Stimulated activated CD8-positive, alpha-beta memory T cell treated with anti-CD3 and anti-CD28 coated beads, Interleukin-7, amount 100 ng/mL, for 24 hours (primary cell): ENCODE results near the gene ZIC2.

Source experiments
- DNase-seq: peaks from one replicate; pipeline ENCODE4 v3.0.0-alpha.2; 2020; ENCODE audit warnings: low read depth

Gene ZIC2

DNA sequence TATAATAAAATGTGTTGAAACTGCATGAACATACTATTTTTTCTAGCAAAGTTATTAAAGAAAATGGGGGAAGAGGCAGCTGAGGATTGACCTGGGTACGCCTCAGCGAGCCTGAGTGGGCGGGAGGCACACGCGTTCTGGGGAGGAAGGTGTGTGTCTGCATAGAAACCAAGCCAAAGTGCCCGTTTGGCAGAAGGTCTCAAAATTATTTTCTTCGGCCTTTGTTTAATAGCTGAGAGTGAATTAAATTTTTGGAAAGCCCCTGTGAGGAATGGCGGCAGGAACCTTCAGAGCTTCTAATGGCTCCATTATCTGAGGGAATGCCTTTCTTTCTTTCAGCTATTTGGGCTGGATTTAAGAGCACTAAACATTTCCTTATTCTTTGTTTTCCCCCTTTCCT is 5.2 kb downstream of the ZIC2 start:
- no peak for DNase-seq

DNA sequence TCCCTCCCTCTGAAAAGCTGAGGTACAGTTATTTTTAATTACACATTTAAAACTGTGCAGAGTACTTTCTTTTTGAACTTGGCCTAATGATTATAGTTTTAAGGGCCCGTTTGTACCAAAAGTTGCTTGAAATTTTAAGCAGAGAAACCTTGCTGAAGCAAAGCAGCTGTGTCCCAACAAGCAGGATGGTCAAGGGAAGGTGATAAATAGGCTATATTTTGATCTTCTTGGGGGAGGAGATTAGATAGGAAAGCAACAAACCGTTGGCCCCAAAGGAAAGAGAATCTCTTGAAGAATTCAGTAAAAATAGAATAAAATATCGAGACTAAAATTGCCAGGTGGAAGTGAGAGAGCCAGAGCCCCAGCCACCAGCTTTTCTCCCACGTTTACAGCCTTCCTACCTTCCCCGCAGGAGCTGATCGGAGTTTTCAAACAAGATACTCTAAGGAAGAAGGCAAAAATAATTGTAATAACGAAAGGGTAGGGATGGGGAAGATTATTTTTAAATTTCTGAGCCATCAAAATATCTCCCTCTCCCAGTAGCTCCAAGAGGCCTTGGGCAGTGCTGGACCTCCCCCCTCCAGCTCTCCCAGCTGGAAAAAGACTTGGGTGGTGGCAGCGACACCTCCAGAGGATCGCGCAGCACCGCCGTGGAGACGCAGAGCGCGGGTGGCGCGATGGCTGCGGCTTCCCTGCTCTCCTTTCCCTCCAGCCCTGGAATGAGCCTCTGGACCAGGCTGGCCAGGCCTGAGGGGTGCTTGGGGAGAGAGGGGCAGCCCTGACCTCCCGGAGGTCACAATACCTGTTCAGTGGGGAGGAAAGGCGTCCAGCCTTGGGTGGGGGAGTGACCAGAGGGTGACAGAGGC is 5.8 kb downstream of the ZIC2 start:
- DNase-seq: no peak

DNA sequence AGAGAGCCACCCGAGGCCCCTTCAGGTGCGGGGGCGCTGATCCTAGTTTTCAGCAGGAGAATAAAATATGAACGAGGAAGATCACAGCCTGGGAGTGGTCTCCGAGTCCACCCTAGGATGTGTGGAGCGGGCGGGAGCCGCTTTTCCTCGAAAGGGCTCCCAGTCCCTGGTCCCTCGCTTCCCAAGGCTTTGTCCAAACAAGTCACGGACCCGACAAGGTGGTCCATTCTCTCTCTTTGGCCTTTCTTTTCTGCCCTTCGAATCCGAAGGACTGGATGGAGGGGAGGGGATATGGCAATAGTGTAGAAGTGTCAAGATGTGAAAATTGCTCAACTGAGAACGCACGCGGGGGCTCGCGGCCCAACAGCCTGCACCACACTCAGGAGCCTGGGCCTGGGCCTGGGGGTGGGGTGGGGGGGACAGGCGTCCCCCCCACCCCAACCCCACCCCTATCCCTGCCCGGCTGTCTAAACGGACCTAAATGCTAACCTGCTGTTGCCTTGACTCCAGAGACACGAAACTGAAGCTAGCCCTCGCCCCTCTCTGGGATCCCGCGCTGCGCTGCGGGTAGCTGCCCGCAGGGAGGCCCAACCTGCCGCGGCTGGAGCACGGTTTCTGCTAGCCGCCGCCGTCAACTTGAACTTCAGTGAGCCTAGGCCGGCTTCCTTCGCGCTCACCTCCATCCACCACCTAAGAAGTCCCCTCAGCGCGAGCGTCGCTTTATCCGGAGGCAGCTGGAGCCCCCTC is 7.1 kb downstream of the ZIC2 start:
- DNase-seq: no peak

DNA sequence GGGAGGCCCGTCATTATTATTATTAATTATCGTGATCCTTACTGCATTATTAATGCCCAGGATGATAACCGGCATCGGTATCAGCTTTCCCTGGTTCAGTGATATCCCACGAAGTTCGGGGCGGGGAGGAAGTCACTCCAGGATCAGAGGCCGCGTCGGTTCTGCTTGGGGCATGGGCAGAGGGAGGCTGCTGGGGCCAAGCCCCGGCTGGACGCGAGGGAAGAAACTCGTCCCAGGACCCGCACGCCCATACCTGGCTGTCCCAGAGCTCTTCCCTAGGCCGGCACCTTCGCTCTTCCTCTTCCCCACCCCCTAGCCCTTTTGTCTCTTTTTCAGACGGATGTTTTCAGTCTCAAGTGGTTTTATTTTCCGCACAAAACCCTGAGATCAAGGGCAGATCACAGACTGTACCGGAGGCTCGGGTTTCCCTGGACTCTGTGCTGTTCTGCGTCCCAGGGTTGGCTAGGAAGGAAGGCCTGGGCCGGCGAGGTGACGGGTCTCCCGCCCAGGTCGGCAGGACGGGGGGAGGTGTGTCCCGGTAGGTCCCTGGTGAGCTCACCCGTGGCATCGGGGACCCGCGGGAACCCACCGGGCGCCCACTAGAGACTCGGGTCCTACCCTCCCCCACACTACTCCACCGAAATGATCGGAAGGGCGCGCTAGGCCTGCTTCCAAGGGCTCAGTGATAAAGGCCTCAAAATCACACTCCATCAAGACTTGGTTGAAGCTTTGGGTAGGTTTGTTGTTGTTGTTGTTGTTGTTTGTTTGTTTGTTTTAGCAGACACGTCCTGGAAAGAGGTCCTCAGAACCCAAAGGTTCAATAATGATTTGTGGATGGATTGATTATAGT is 7.9 kb downstream of the ZIC2 start:
- DNase-seq: no peak

DNA sequence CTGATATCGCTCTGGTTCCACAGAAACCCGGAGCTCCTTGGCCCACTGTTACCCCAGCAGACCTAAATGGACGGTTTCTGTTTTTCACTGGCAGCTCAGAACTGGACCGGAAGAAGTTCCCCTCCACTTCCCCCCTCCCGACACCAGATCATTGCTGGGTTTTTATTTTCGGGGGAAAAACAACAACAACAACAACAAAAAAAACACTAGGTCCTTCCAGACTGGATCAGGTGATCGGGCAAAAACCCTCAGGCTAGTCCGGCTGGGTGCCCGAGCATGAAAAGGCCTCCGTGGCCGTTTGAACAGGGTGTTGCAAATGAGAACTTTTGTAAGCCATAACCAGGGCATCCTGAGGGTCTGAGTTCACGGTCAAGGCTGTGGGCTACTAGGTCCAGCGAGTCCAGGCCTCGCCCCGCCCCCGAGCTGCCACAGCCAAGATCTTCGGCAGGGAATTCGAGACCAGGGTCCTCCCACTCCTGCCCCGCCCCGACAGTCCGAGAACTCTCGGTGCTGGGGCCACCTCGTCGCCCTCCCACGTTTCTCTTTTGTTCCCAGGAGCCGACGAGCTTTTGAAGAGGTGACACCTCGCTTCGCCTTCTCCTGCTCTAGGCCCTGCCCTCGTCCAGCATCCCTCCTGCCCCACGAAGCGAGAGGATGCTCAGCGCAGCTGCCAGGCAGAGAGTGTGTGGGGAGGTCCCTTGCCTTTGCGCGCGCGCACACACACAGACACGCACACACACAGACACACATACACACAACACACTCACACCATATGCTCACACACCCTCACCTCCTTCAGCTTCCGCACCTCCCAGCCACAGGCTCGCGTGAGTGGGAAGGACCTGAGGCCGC is 8.8 kb downstream of the ZIC2 start:
- no peak for DNase-seq

DNA sequence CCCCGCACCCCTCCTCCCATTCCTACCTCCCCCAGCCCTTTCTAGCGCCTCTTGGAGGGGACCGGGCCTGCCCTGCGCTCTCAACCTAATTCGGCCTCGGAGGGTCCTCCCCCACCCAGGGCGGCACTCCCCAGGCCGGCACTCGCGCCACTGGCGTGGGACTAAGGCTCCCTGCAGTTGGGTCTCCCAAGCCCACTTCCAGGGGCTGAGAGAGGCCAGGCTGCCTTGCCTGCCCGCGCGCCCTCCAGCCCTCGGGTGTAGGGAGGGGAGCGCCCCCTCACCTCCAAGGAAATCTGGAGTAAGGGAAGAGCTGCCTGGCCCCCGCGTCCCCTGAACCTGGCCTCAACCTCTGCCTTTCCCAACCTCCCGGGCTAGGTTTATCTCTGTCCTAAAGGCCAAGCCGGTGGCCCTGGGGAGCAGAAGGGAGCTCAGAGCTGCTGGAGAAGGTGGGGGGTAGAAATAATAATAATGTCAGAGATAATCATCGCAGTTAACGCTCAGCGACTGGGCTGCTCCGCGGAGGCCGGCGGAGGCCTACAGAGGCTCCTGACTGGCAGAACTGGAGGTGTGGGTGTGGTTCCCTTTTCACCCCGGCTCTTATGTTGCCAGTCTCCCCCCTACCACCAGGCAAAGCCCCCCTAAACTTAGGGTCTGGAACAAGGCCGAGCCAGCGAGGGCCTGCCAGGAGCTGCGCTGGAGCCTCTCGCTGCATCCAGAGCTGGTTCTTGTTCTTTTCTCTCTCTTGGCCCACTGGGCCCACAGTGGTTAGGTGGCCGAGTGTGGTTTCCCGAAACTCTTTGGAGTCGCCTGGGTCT is 9.6 kb downstream of the ZIC2 start:
- DNase-seq: no peak

DNA sequence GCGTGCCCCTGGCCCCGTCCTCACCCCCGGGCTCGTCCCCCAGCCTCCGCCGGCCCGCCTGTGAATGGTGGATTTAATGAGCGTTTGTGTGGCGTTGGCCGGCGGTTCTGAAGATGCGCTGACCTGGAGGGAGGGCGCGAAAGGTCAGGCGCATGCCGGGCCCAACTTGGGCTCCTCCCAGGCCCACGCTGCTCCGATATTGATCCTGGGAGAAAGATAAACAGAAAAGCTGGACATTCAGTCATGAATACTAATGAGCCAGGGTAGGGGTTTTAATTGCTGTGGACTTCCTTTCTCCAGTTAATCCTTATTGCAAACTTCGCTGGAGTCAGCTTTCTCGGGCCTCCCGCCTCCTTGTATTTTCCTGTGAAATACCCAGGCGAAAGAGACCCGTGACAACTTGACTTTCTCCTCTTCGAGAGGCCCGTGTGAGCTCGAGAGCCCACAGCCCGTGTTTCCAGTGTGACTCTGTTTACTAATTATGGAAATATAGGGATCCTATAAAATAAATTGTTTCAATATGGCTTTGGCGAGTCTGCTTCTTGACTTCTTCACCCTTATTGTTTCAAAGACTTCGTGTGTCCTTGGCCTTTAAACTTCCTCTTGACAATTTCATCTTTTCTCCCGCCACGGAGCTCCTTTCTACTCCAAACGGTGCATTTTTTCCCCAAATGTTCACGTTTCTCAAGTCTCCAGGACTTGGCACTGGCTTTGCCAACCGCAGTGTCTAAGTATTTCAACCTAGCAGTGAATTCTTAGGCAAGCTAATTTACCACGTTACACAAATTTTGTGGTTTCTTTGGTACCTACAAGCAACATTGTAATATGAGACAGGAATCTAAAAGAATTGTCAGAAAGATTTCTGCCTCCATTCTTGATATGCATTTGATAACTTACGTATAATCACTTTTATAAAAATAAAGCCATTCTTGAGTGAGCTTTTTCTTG is 10.5 kb downstream of the ZIC2 start:
- DNase-seq: no peak

DNA sequence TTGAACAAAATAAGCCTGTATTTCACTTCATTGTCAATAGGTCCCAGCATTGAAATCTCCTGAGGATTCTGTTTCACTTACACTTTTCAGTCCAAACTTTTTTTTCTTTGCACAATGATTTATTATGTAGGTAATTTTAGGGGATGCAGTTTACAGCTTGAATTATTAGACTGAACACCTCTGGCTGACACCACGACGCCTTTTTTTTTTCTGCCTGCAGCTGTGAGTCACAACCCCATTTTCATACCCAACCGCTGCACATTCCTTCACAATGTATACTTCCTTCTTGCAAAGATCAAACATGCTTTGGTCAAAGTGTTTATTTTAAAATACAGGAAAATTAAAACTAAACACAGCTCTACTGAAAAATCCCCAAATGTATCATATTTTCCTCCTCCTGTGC is 11.4 kb downstream of the ZIC2 start:
- no peak for DNase-seq

DNA sequence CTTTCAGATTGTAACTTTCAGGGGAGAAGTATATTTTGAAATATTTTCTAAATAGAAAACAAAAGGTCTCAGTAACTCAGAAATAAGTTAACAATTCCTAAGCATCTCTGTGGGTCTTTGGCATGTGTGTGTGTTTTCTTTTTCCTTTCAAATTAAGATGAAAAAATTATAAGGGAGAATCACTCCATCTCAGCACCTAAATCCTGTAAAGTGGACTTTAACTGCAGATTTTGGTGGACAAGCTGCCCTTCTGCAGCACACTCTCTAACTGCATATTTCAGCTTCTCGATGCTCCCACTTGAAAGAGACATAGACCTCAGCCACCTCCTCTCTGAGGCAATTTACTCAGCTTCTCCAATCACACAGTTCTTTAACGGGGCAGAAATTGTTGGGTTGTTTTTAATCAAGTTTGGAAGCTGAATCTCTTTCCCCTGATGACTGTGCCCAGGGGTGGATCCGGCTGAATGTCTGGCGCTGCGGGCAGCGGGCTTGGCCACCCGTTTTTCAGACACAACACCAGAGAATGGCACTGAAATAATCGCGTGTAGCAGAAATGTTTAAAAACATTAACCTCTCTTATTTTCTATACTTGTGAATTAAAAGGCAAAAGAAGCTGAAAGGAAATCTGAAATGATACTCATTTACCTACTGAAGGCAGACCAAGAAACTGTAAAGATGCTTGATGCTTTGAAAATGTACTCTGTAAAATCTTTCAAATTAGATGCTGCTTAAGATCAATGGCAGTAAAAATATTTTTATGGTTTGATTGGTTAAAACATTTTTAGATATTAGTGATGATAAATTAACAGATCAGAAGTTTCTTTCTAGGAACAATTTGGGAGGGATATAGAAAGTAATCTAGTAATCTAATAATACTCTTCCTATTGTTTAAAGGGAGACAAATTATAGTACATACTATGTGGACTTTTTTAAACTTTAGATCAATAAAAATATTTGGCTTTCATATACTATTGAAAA is 12.4 kb downstream of the ZIC2 start:
- DNase-seq: no peak

DNA sequence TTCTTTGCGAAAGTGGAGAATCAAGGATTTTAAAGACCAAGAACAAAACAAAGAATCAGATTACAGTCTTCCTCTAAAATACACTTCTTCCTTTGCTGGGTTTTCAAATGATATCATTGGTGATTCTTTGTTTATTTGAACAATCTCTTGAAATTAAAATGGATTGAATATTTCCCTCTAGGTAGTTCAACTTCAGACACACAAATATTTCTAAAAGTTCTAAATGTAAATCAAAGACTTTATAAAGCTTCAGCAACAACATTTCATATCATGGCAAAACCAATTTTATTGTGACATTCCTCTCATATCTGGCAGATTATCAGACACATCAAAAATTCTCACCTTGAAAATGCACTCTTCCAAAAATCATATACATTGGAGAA is 13.0 kb downstream of the ZIC2 start:
- DNase-seq: no peak

DNA sequence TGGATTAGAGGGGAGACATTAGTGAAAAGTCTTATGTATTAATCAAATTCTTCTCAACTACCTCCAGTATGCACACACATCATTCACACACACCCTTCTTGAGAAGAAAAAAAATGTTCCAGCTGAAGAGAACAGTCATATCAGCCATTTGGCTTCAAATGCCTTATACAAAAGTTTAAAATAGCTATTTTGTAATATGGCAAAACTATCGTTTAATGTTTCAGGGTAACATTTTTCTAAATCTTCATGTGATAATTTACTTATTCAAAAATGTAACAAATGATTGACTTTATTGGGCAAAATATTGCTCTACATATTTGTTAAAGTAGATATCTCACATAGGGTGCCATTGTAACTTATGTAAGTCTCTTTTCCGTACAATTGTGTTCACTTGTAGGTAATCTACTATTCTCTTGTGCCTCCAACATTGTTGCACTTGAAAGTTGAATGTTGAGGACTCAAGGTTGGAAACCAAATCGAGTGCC is 13.6 kb downstream of the ZIC2 start:
- no peak for DNase-seq

DNA sequence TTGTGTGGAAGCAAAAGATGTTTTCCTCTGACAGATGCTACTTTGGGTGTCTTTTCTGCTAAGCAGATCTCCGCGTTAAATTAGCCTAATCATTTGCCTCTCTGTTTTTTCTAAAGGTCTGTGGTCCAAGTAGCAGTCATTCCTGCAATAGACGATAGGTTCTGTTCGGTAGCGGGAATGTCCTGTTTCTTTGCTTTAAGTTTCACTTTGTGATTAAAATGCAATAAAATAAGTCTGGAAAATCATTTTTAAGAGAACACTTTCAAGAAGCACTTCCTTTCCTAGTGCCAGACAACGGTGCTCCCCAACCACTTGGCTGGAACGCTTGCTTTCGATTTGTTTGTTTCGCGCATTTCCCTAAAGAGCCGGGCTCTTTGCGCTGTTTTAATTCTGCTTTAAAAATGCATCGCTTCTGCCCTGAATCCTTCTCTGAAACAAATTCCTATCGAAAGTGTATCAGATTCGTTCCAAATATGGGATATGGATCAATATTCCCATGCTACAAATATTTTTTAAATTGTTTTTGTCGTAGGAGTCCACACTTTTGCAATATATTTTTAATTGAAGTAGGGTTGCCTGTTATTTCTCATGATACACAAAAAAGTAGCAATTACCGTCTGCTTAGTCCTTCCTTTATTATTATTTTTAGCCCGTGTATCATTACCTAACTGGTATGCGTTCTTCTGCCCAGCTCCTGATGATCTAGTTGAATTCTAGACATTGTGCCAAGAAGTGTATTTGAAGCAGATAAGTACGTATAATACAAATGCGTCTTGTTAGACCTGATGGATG is 14.2 kb downstream of the ZIC2 start:
- no peak for DNase-seq

DNA sequence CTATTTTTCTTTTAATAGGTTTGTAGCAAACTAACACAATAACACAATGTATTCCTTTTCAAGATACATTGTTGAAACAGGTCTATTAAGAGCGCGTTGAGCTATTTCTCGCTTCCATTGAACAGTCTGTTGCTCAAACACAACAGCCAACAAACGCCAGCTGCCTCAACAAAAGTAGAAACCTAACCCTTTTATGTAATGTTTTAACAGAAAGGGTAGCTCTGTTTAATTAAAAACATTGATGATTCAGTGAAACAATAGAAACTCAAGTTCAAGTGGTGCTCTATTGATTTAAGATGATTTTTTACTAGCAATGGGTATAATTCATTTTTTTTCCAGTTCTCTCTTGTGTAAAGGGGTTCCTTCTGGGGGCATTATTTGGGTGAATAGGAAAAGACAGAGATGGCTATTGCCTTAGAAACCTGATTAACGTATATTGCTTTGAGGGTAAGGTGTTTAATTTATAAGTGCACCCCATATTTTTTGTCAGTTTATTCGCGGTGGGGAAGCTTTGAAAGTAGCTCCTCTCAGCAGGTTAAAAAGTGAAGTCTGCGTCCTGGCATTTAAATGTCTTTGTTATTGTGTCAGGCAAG is 14.9 kb downstream of the ZIC2 start:
- DNase-seq: no peak

DNA sequence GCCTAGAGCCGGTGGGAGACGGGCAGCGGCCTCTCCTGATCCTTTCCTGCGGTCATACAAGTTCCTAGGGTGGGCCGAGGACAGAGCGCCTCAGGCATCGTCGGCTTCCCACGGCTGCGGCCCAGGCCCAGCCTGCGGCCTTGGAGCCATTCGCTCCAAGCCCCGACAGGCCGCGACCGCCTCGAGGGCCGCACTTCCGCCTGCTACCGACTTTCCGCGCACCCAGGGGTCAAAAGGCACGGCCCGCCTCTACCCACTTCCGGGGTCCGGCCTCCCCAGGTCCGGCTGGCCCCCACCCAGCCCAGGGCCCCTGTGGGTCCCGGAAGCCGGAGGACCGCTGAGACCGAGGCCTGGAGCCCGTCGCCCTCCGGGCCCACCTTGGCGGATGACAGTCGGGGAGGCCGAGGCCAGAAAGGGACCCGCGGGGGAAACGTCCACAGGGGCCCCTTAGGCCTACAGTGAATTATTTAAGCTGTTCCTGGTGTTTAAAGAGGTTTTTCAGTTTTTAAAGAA is 16.2 kb downstream of the ZIC2 start:
- DNase-seq: no peak

DNA sequence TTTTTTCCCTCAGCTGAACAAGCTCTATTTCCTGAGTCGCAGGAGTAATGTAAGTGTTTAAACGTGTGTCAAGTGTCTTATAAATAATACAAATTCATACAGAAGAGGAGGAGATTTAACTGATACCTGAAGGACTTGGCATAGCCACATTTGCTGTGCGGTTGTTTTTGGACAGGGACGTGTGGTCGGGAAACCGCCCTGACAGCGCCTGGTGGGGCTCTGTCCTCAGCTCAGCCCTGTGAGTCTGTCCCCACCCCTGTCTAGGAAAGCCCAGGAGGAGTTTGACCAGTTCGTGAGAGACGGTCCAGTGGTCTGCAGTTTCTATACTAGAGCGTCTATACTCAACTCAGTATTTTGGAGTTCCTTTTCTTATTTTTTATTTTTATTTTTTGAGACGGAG is 16.7 kb downstream of the ZIC2 start:
- no peak for DNase-seq

DNA sequence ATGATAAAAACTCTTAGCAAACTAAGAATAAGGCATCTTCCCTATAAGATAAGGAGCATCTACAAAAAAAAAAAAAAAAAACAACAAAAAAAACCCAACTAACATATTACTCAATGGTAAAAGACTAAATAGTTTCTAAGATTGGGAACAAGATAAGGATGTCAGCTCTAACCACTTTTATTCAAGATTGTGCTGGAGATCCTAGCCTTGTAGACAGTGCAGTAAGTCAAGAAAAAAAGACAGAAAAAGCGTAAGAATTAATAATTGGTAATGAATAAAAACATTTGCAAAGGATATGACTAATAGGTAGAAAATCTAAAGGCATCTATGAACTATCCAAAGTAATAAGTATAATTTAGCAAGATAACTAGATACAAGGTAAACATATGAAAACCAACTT is 33.0 kb downstream of the ZIC2 start:
- no peak for DNase-seq
